GM23248 (cell line): Measurements from ENCODE around the gene TOP2A. TPM values are rescaled to one million over a fixed set of nuclear protein-coding genes. Genes with fewer than 3 reads are reported as not detected.

Source experiments
- DNase-seq: peaks from one replicate; pipeline ENCODE4 v3.0.0-alpha.2; 2015
- H2AFZ ChIP-seq: fragments of 200-600 bp; sonication (generic); 2 replicates; pipeline ENCODE4 v1.6.1; 2016; ENCODE audit warnings: antibody characterized with exemption
- H3F3A ChIP-seq: fragments of 200-600 bp; sonication (generic); 2 replicates; pipeline ENCODE4 v1.6.1; 2016; ENCODE audit warnings: mild to moderate bottlenecking, antibody characterized with exemption, mixed run types; ENCODE audit not compliant: insufficient read depth
- H3K27ac ChIP-seq: fragments of 200-600 bp; sonication (generic); 2 replicates; pipeline ENCODE4 v1.5.1; 2016; ENCODE audit warnings: mild to moderate bottlenecking
- H3K27me3 ChIP-seq: fragments of 200-600 bp; sonication (generic); replicated peaks from 2 replicates; pipeline ENCODE4 v1.6.1; 2016; ENCODE audit warnings: mild to moderate bottlenecking; ENCODE audit not compliant: insufficient read depth
- H3K36me3 ChIP-seq: fragments of 200-600 bp; sonication (generic); 2 replicates; pipeline ENCODE4 v1.6.1; 2016; ENCODE audit warnings: low read depth, mild to moderate bottlenecking
- H3K4me1 ChIP-seq: fragments of 200-600 bp; sonication (generic); 2 replicates; pipeline ENCODE4 v1.6.1; 2016; ENCODE audit warnings: mild to moderate bottlenecking; ENCODE audit not compliant: insufficient read depth
- H3K4me2 ChIP-seq: fragments of 200-600 bp; sonication (generic); one replicate; pipeline ENCODE4 v1.6.1; 2016; ENCODE audit warnings: mild to moderate bottlenecking; ENCODE audit not compliant: unreplicated experiment
- H3K4me3 ChIP-seq: fragments of 200-600 bp; sonication (generic); 2 replicates; pipeline ENCODE4 v1.5.1; 2016; ENCODE audit warnings: mild to moderate bottlenecking
- H3K79me2 ChIP-seq: fragments of 200-600 bp; sonication (generic); 2 replicates; pipeline ENCODE4 v1.6.1; 2016; ENCODE audit warnings: mild to moderate bottlenecking; ENCODE audit not compliant: insufficient read depth
- H3K9ac ChIP-seq: fragments of 200-600 bp; sonication (generic); 2 replicates; pipeline ENCODE4 v1.6.1; 2016; ENCODE audit warnings: mild to moderate bottlenecking
- H3K9me2 ChIP-seq: fragments of 200-600 bp; sonication (generic); 2 replicates; pipeline ENCODE4 v1.6.1; 2016; ENCODE audit warnings: mixed run types, mild to moderate bottlenecking, moderate library complexity; ENCODE audit not compliant: insufficient read depth
- H3K9me3 ChIP-seq: fragments of 200-600 bp; sonication (generic); one replicate; pipeline ENCODE4 v1.6.1; 2017; ENCODE audit warnings: low read depth
- H4K20me1 ChIP-seq: fragments of 200-600 bp; sonication (generic); 2 replicates; pipeline ENCODE4 v1.6.0; 2016; ENCODE audit not compliant: insufficient read depth
- EZH2 ChIP-seq: fragments of 200-600 bp; sonication (generic); IDR thresholded peaks from 2 replicates; pipeline ENCODE4 v1.6.1; 2018; ENCODE audit warnings: antibody characterized with exemption, mild to moderate bottlenecking; ENCODE audit not compliant: insufficient read depth, poor library complexity, severe bottlenecking
- EZH2phosphoT487 ChIP-seq: fragments of 200-600 bp; sonication (generic); IDR thresholded peaks from 2 replicates; pipeline ENCODE4 v1.6.1; 2018; ENCODE audit warnings: antibody characterized with exemption, moderate library complexity, mild to moderate bottlenecking, low read depth; ENCODE audit not compliant: insufficient read depth
- WGBS, 2 experiments: methylation state at CpG; one replicate each; pipeline ENCODE4 v1.1.6; 2015 to 2017; ENCODE audit warnings: low lambda C conversion rate in 2 of 2, low coverage in 1 of 2; ENCODE audit errors: missing lambda C conversion rate in 2 of 2; 5-methylcytosine and 5-hydroxymethylcytosine counted together
- in situ Hi-C: fragments of 300-500 bp; cut with MboI; formaldehyde crosslinking; loops from 2 replicates; pipeline ENCODE4 v1.15.0; 2020
- polyA plus RNA-seq: library from polyadenylated mRNA; unstranded; fragments of >200 nt; fragmentation: Nextera tagmentation; extraction: Ambion mirVana; gene quantifications from 2 replicates; pipeline ENCODE4 v1.2.1, GENCODE V29; 2016
- total RNA-seq: library from RNA; depleted of rRNA; stranded (reverse); fragments of >200 nt; shearing (Covaris generic); gene quantifications from 2 replicates; pipeline ENCODE4 v1.2.3, GENCODE V29; 2014

Gene TOP2A
- total and polyA plus RNA-seq, 2 experiments from 2014 or later = 47.0 to 71.4 TPM

DNA sequence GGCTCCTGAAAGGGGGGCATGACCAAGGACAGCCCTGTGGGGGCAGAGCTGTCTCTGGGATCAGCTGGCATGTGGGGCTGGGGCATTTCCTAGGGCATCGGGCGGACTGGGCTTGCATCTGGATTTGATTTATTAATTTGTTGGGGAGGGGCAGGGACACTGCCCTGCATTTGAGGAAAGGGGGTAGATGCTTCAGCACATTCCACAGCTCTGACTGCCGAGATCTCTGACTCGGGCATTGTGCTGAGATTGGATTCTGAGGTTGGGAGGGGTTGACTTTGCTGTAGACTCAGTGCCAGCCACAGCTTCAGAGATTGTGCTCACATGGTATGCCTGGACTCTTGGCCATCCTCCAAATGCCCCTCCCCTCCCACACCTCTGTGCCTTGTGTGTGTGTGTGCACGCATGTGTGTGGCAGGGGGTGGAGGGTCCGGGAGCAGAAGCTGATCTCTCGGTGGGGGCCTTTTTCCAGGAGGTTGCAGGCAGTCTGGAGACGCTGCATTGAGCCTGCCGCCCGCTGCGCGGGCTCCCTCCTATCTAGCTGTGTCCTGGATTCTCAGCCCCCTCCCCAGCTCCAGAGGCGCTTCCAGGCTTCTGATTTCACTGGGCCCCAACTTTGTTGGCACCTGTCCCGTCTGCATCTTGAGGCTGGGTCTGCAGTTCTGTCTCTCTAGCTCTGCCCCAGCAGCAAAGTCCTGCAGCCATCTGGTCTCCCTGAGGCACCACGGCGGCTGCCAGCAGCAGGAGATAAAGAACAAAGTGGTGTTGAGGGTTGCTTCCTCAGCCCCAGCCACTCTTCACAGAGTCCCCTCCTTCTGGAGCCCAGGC, 40.5 kb upstream of the TOP2A start:
- TF ChIP-seq EZH2phosphoT487 (no peak), EZH2 (no peak)
- peaks cover 12% of the 10 kb centered on the region; the same call in 1 of the 2 replicates for H3K79me2 ChIP-seq
- 3 to 6% methylated on average over 16 of the region's 16 CpGs for WGBS, 2 experiments
- peak overlapping the region; percentile 89 for H3K27ac ChIP-seq
- in situ Hi-C loops = no loop called here
- DNase-seq = peak; percentile 94
- H3K9me2 ChIP-seq = no peaks in the 10 kb centered on the region
- H3K4me2 ChIP-seq = peak overlapping the region; percentile 52
- H3K9me3 ChIP-seq = no peaks in the 10 kb centered on the region
- no peak overlapping the region; the same call in 1 of the 2 replicates for H3K4me3 ChIP-seq
- peaks cover 73% of the 10 kb centered on the region for H3K4me1 ChIP-seq
- H2AFZ ChIP-seq = no peak overlapping the region
- no peaks in the 10 kb centered on the region for H3K27me3 ChIP-seq
- H3K9ac ChIP-seq = peak overlapping the region; percentile 50
- peaks cover 39% of the 10 kb centered on the region for H3K36me3 ChIP-seq
- peaks cover 87% of the 10 kb centered on the region for H3F3A ChIP-seq
- H4K20me1 ChIP-seq = no peaks in the 10 kb centered on the region

GRCh38 chr17:40457369-40457768, 39.7 kb upstream of the TOP2A start:
- Histone ChIP-seq H3K79me2 (peaks cover 20% of the 10 kb centered on the region; the same call in 1 of the 2 replicates), H3K36me3 (peaks cover 45% of the 10 kb centered on the region), H3F3A (peaks cover 90% of the 10 kb centered on the region), H3K9me2 (no peaks in the 10 kb centered on the region), H3K4me1 (peaks cover 81% of the 10 kb centered on the region), H3K27me3 (no peaks in the 10 kb centered on the region), H3K9ac (peak overlapping the region; percentile 50), H2AFZ (no peak overlapping the region), H3K4me2 (peak overlapping the region; percentile 17), H3K27ac (peak overlapping the region; percentile 89), H3K4me3 (no peak overlapping the region; the same call in 1 of the 2 replicates), H4K20me1 (no peaks in the 10 kb centered on the region), H3K9me3 (no peaks in the 10 kb centered on the region)
- in situ Hi-C loops = no loop called here
- no peak for TF ChIP-seq EZH2
- no peak for TF ChIP-seq EZH2phosphoT487
- WGBS, 2 experiments = 89 to 96% methylated on average over 3 of the region's 3 CpGs
- DNase-seq = peak; percentile 30

- TF ChIP-seq EZH2phosphoT487 (no peak), EZH2 (no peak)
- Histone ChIP-seq H3K27ac (peak overlapping the region; percentile 89), H3K4me1 (peaks cover 90% of the 10 kb centered on the region), H3K4me3 (no peak overlapping the region), H3K4me2 (peak overlapping the region; percentile 14), H3K9ac (peak overlapping the region; percentile 39; the same call in 1 of the 2 replicates), H2AFZ (no peak overlapping the region), H3K9me3 (no peaks in the 10 kb centered on the region), H3K79me2 (peaks cover 24% of the 10 kb centered on the region), H4K20me1 (no peaks in the 10 kb centered on the region), H3K27me3 (no peaks in the 10 kb centered on the region), H3K9me2 (no peaks in the 10 kb centered on the region), H3K36me3 (peaks cover 45% of the 10 kb centered on the region), H3F3A (peaks cover 88% of the 10 kb centered on the region)
- peak; percentile 50 for DNase-seq
- in situ Hi-C loops = no loop called here
- WGBS, 2 experiments = 31 to 37% methylated on average over 16 of the region's 16 CpGs
Measured at GRCh38 chr17:40456396-40456951, 38.8 kb upstream of the TOP2A start.

- Histone ChIP-seq H3K9ac (peak overlapping the region; percentile 26), H3K4me1 (peaks cover 98% of the 10 kb centered on the region), H3K4me3 (no peak overlapping the region), H3K27ac (peak overlapping the region; percentile 89), H2AFZ (no peak overlapping the region), H3K9me2 (no peaks in the 10 kb centered on the region), H3K9me3 (no peaks in the 10 kb centered on the region), H3K27me3 (no peaks in the 10 kb centered on the region), H3F3A (peaks cover 92% of the 10 kb centered on the region), H3K79me2 (peaks cover 42% of the 10 kb centered on the region), H4K20me1 (no peaks in the 10 kb centered on the region), H3K4me2 (no peak overlapping the region), H3K36me3 (peaks cover 45% of the 10 kb centered on the region)
- in situ Hi-C loops = no loop called here
- 61 to 78% methylated on average over 2 of the region's 2 CpGs for whole genome bisulfite sequencing, 2 experiments
- DNase-seq = no peak
- TF ChIP-seq EZH2 (no peak), EZH2phosphoT487 (no peak)
Measured at GRCh38 chr17:40454613-40454995, 36.9 kb upstream of the TOP2A start.
